Cardiac muscle cell (in vitro differentiated cells and primary cell): Measurements from ENCODE around the gene FOLR1. TPM values are rescaled to one million over a fixed set of nuclear protein-coding genes. Genes with fewer than 3 reads are reported as not detected.
"Not testable (repeated sequence)": the region's sequence is repeated elsewhere in the genome, so short reads cannot be mapped to it uniquely, and the experiment has no call there.

Source experiments
- DNase-seq, 2 donors: peaks; one replicate each; pipeline versions ENCODE4 v3.0.0 to v3.0.0-alpha.2; 2010 to 2017; ENCODE audit warnings: low read depth in 1 of 2, low spot score in 1 of 2
- H3K27ac ChIP-seq: fragments of 200-600 bp; sonication (generic); 2 replicates; pipeline ENCODE4 v1.5.1; 2016
- H3K27me3 ChIP-seq: fragments of 200-600 bp; sonication (generic); 2 replicates; pipeline ENCODE4 v1.6.0; 2016; ENCODE audit warnings: control low read depth
- H3K36me3 ChIP-seq: fragments of 200-600 bp; sonication (generic); 2 replicates; pipeline ENCODE4 v1.5.1; 2016; ENCODE audit warnings: control low read depth
- H3K4me1 ChIP-seq: fragments of 200-600 bp; sonication (generic); 2 replicates; pipeline ENCODE4 v1.8.1; 2017; ENCODE audit warnings: low read depth, mild to moderate bottlenecking, mixed run types
- H3K4me3 ChIP-seq: fragments of 200-600 bp; sonication (generic); 2 replicates; pipeline ENCODE4 v1.5.1; 2016; ENCODE audit warnings: mild to moderate bottlenecking
- H3K9me3 ChIP-seq: fragments of 200-600 bp; sonication (generic); 2 replicates; pipeline ENCODE4 v1.5.1; 2017; ENCODE audit warnings: low read depth, mild to moderate bottlenecking, control low read depth
- polyA plus RNA-seq: library from polyadenylated mRNA; unstranded; fragments of >200 nt; fragmentation: Nextera tagmentation; extraction: Ambion mirVana; gene quantifications from 2 replicates; pipeline ENCODE4 v1.2.1, GENCODE V29; 2016
- total RNA-seq: library from RNA; depleted of rRNA; stranded (reverse); fragments of >200 nt; gene quantifications from 2 replicates; pipeline ENCODE4 v1.2.3, GENCODE V29; 2016
- TF ChIP-seq, protein P1 (sequence below): IDR thresholded peaks from 2 replicates; pipeline ENCODE4 v1.5.1; 2012; ENCODE audit warnings: low read depth, mild to moderate bottlenecking, low read length

The FOLR1 gene
- total and polyA plus RNA-seq, 2 experiments from 2014 or later: 1.8 to 3.9 TPM

DNA sequence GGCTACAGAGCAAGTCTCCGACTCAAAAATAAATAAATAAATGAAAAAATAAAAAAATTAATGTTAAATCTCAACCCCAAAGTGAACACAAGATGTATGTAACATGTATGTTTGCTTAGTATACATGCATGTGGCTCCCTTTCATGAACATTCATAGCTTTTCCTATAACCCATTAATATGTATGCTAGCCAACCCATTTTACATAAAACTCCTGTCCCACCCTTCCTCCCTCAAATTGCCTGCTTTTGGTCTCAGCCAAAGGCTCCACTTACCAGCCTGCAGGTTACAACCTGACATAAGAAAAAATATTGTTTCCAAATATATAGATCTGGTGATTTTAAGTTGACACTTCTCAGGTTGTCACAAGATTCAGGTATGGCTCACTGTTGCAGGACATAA, 3.7 kb upstream of the FOLR1 start:
- no peak overlapping the region for H3K4me3 ChIP-seq
- no peaks in the 10 kb centered on the region for H3K36me3 ChIP-seq
- no peaks in the 10 kb centered on the region for H3K4me1 ChIP-seq
- no peaks in the 10 kb centered on the region for H3K27me3 ChIP-seq
- no peak overlapping the region for H3K27ac ChIP-seq
- DNase-seq: no peak
- H3K9me3 ChIP-seq: no peaks in the 10 kb centered on the region
- TF ChIP-seq, protein P1, sequence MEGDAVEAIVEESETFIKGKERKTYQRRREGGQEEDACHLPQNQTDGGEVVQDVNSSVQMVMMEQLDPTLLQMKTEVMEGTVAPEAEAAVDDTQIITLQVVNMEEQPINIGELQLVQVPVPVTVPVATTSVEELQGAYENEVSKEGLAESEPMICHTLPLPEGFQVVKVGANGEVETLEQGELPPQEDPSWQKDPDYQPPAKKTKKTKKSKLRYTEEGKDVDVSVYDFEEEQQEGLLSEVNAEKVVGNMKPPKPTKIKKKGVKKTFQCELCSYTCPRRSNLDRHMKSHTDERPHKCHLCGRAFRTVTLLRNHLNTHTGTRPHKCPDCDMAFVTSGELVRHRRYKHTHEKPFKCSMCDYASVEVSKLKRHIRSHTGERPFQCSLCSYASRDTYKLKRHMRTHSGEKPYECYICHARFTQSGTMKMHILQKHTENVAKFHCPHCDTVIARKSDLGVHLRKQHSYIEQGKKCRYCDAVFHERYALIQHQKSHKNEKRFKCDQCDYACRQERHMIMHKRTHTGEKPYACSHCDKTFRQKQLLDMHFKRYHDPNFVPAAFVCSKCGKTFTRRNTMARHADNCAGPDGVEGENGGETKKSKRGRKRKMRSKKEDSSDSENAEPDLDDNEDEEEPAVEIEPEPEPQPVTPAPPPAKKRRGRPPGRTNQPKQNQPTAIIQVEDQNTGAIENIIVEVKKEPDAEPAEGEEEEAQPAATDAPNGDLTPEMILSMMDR: no peak

DNA sequence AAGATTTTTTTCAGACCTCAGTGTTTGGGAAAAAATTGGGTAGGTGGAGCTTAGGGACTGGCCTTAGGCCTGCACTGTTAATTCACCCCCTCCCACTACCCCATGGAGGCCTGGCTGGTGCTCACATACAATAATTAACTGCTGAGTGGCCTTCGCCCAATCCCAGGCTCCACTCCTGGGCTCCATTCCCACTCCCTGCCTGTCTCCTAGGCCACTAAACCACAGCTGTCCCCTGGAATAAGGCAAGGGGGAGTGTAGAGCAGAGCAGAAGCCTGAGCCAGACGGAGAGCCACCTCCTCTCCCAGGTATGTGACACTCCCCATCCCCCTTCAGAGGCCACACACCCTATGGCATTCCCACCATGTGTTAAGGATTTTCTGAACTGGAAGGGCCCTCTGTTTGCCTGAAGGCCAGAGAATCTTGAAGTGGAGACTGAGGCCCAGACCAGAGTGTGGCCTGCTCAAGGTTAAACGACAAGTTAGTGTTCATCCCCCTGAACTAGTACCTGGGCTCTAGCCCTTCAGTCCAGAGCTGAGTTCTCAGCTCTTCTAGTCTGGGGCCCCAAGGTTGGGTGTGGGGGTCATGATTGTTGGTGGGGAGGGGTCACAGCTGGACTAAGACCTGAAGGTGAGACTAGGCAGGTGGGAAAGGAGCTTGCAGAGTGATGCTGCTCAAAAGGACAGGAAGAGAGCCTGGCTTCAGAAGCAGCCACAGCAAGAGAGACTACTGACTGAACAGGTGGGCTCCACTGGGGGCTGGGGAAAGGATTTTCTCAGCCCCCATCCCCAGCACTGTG, 2.3 kb upstream of the FOLR1 start:
- H3K9me3 ChIP-seq: no peaks in the 10 kb centered on the region
- TF ChIP-seq, protein P1: no peak
- H3K36me3 ChIP-seq: no peaks in the 10 kb centered on the region
- H3K27ac ChIP-seq: no peak overlapping the region
- H3K27me3 ChIP-seq: no peaks in the 10 kb centered on the region
- no peaks in the 10 kb centered on the region for H3K4me1 ChIP-seq
- no peak for DNase-seq
- H3K4me3 ChIP-seq: no peak overlapping the region

DNA sequence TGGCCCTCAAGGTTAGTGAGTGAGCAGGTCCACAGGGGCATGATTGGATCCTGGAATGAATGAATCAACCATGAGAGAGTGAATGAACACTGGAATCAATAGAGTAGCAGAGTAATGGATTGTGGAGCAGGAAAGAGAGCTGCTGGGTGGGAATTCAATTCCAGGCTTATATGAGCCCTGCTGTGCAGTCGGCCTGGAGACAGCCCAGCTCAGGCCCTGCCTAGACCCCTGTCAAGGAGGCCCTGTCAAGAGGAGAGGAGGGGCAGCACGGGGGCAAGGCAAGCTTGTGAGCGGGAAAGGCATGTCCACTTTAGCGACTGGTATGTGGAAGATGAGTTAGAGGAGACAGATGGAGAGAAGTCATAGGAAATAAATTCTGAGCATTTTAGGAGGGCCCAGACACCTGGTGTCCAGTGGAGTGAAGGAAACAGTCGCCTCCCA, 1.3 kb upstream of the FOLR1 start:
- no peaks in the 10 kb centered on the region for H3K36me3 ChIP-seq
- no peak overlapping the region for H3K27ac ChIP-seq
- no peaks in the 10 kb centered on the region for H3K9me3 ChIP-seq
- no peaks in the 10 kb centered on the region for H3K4me1 ChIP-seq
- no peaks in the 10 kb centered on the region for H3K27me3 ChIP-seq
- TF ChIP-seq, protein P1: no peak
- H3K4me3 ChIP-seq: no peak overlapping the region
- DNase-seq: peak in 1 of 2 donors; percentile 15

GRCh38 chr11:72195518-72196270, 3.8 kb downstream of the FOLR1 start:
- TF ChIP-seq, protein P1: no peak
- H3K27ac ChIP-seq: no peak overlapping the region
- H3K9me3 ChIP-seq: no peaks in the 10 kb centered on the region
- H3K4me3 ChIP-seq: no peak overlapping the region
- DNase-seq: no peak
- no peaks in the 10 kb centered on the region for H3K27me3 ChIP-seq
- H3K4me1 ChIP-seq: no peaks in the 10 kb centered on the region
- no peaks in the 10 kb centered on the region for H3K36me3 ChIP-seq

- not testable (repeated sequence) for H3K4me3 ChIP-seq, H3K36me3 ChIP-seq, H3K9me3 ChIP-seq, DNase-seq, H3K4me1 ChIP-seq, H3K27ac ChIP-seq, H3K27me3 ChIP-seq
These were observed 9.5 kb downstream of the FOLR1 start for GRCh38 chr11:72201445-72201844.

- no peak for DNase-seq
- TF ChIP-seq, protein P1: no peak
- H3K4me3 ChIP-seq: no peak overlapping the region
- no peaks in the 10 kb centered on the region for H3K9me3 ChIP-seq
- H3K27me3 ChIP-seq: no peaks in the 10 kb centered on the region
- H3K36me3 ChIP-seq: no peaks in the 10 kb centered on the region
- H3K27ac ChIP-seq: no peak overlapping the region
- no peaks in the 10 kb centered on the region for H3K4me1 ChIP-seq
These were observed 10.6 kb downstream of the FOLR1 start for GRCh38 chr11:72202571-72202970.
